Endodermal cell (in vitro differentiated cells): ENCODE data around the gene MTREX. TPM values are rescaled to one million over a fixed set of nuclear protein-coding genes. Genes with fewer than 3 reads are reported as not detected.

Experiments
- DNase-seq: peaks from one replicate; pipeline ENCODE4 v3.0.0-alpha.2; 2017
- H3K27ac ChIP-seq: 2 replicates; pipeline ENCODE4 v1.5.1; 2013; ENCODE audit warnings: mild to moderate bottlenecking, low read depth, low read length, moderate library complexity
- H3K27me3 ChIP-seq: 2 replicates; pipeline ENCODE4 v1.6.1; 2013; ENCODE audit warnings: mild to moderate bottlenecking, low read length, moderate library complexity; ENCODE audit not compliant: insufficient read depth, control insufficient read depth, poor library complexity, severe bottlenecking
- H3K36me3 ChIP-seq: 2 replicates; pipeline ENCODE4 v1.7.0; 2013; ENCODE audit warnings: mild to moderate bottlenecking, low read length, moderate library complexity; ENCODE audit not compliant: control insufficient read depth, insufficient read depth
- H3K4me1 ChIP-seq: one replicate; pipeline ENCODE4 v1.7.0; 2013; ENCODE audit warnings: low read length; ENCODE audit not compliant: control insufficient read depth, insufficient read depth
- H3K4me3 ChIP-seq: 2 replicates; pipeline ENCODE4 v1.5.1; 2013; ENCODE audit warnings: mild to moderate bottlenecking, low read length, moderate library complexity
- H3K9ac ChIP-seq: 2 replicates; pipeline ENCODE4 v1.6.1; 2013; ENCODE audit warnings: mild to moderate bottlenecking, low read length, moderate library complexity; ENCODE audit not compliant: poor library complexity, severe bottlenecking; ENCODE audit errors: extremely low read depth
- H3K9me3 ChIP-seq: 2 replicates; pipeline ENCODE4 v1.6.1; 2013; ENCODE audit warnings: mild to moderate bottlenecking, low read length, moderate library complexity; ENCODE audit not compliant: control insufficient read depth
- H3K27ac Mint-ChIP-seq: 2 replicates; pipeline ENCODE4 v1.8.0; 2020; ENCODE audit warnings: mixed read lengths
- H3K27me3 Mint-ChIP-seq: 2 replicates; pipeline ENCODE4 v1.8.0; 2021; ENCODE audit warnings: mild to moderate bottlenecking, mixed read lengths; ENCODE audit not compliant: insufficient read depth
- H3K36me3 Mint-ChIP-seq: 2 replicates; pipeline ENCODE4 v1.8.0; 2020; ENCODE audit warnings: low read depth, mixed read lengths
- H3K4me1 Mint-ChIP-seq: 2 replicates; pipeline ENCODE4 v1.8.0; 2020; ENCODE audit warnings: mixed read lengths
- H3K4me3 Mint-ChIP-seq: 2 replicates; pipeline ENCODE4 v1.8.0; 2020; ENCODE audit warnings: mild to moderate bottlenecking, moderate library complexity, mixed read lengths
- H3K9me3 Mint-ChIP-seq: 2 replicates; pipeline ENCODE4 v1.8.0; 2020; ENCODE audit warnings: mild to moderate bottlenecking, mixed read lengths
- WGBS, 2 experiments: methylation state at CpG; one replicate each; pipeline versions ENCODE4 v1.1.5 to v1.1.7; 2013; ENCODE audit warnings: missing lambda C conversion rate in 2 of 2, mixed read lengths in 1 of 2; ENCODE audit not compliant: insufficient coverage in 1 of 2, insufficient read length in 1 of 2; 5-methylcytosine and 5-hydroxymethylcytosine counted together
- total RNA-seq, 2 donors: library from RNA; stranded (reverse); fragmentation: NEBNext Ultra II Directional in 1 of 2; extraction: Animal tissue kit (Norgen Biotek cat#: 25700) in 1 of 2; gene quantifications; 2 replicates in 1 of 2; 3 replicates in 1 of 2; pipeline ENCODE4 v1.2.1, GENCODE V29; 2021
- TF ChIP-seq, protein P1 (sequence below): fragments of 200-600 bp; sonication (generic); conservative IDR thresholded peaks from 2 replicates; pipeline ENCODE4 v1.5.0; 2021; ENCODE audit warnings: antibody characterized with exemption, mild to moderate bottlenecking

The MTREX gene
- total RNA-seq, 2 donors from 2014 or later, result 91.0 to 106 TPM

DNA sequence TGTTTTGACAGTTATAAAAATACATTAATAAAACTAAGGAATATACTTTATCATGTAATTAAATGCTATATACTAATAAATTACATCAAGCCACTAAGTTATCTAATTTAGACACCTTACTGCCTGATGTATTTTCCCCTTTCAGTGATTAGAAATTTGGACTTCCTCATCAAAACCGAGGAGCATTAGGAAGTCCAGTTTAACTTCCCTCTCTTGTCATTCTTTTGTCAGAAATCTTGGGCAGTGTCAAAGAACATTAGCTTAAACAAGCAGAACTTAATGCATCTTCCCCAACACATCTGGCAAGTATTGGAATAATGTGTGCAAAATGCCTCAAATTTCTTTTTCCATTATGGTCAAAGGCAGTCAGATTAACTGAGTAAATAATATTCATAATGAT lies 145.4 kb downstream of the MTREX start:
- Histone ChIP-seq H3K27me3 (no peaks in the 10 kb centered on the region), H3K9me3 (no peaks in the 10 kb centered on the region), H3K27ac (no peak overlapping the region), H3K36me3 (peaks cover 79% of the 10 kb centered on the region), H3K4me3 (no peak overlapping the region), H3K4me1 (no peaks in the 10 kb centered on the region), H3K9ac (no peak overlapping the region)
- Mint-ChIP-seq H3K4me3 (no peak overlapping the region), H3K4me1 (peaks cover 12% of the 10 kb centered on the region), H3K27me3 (no peaks in the 10 kb centered on the region), H3K27ac (no peak overlapping the region), H3K9me3 (no peaks in the 10 kb centered on the region), H3K36me3 (peaks cover 69% of the 10 kb centered on the region)
- TF ChIP-seq, protein P1, sequence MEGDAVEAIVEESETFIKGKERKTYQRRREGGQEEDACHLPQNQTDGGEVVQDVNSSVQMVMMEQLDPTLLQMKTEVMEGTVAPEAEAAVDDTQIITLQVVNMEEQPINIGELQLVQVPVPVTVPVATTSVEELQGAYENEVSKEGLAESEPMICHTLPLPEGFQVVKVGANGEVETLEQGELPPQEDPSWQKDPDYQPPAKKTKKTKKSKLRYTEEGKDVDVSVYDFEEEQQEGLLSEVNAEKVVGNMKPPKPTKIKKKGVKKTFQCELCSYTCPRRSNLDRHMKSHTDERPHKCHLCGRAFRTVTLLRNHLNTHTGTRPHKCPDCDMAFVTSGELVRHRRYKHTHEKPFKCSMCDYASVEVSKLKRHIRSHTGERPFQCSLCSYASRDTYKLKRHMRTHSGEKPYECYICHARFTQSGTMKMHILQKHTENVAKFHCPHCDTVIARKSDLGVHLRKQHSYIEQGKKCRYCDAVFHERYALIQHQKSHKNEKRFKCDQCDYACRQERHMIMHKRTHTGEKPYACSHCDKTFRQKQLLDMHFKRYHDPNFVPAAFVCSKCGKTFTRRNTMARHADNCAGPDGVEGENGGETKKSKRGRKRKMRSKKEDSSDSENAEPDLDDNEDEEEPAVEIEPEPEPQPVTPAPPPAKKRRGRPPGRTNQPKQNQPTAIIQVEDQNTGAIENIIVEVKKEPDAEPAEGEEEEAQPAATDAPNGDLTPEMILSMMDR, result no peak
- WGBS, 2 experiments, result 82 to 94% methylated on average over 1 of the region's 1 CpG
- DNase-seq, result no peak

DNA sequence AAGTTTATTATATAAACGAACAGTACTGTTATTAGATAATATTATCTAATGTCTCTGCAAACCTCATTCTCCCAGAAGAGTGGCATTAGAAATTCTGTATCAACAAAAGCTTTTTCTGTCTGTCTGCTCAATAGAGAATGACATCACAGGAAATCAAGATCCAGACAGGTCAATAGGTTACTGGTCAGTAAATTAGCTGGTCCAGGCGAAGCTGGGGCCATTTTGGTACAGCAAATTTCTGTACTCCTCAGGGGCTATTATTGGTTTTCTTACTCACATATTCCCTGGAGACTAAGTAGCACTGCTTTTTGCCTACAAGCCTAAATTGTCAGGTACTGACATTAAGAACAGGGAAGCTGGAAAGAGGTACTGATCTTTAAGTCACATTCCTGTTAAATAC lies 146.5 kb downstream of the MTREX start:
- Mint-ChIP-seq H3K27ac (no peak overlapping the region), H3K4me1 (peaks cover 12% of the 10 kb centered on the region), H3K36me3 (peaks cover 58% of the 10 kb centered on the region), H3K27me3 (no peaks in the 10 kb centered on the region), H3K4me3 (no peak overlapping the region), H3K9me3 (no peaks in the 10 kb centered on the region)
- Histone ChIP-seq H3K27me3 (no peaks in the 10 kb centered on the region), H3K9me3 (no peaks in the 10 kb centered on the region), H3K9ac (no peak overlapping the region), H3K36me3 (peaks cover 80% of the 10 kb centered on the region), H3K27ac (no peak overlapping the region), H3K4me3 (no peak overlapping the region), H3K4me1 (no peaks in the 10 kb centered on the region)
- TF ChIP-seq, protein P1, result no peak
- WGBS, 2 experiments, result 75 to 96% methylated on average over 1 of the region's 2 CpGs
- DNase-seq, result no peak

DNA sequence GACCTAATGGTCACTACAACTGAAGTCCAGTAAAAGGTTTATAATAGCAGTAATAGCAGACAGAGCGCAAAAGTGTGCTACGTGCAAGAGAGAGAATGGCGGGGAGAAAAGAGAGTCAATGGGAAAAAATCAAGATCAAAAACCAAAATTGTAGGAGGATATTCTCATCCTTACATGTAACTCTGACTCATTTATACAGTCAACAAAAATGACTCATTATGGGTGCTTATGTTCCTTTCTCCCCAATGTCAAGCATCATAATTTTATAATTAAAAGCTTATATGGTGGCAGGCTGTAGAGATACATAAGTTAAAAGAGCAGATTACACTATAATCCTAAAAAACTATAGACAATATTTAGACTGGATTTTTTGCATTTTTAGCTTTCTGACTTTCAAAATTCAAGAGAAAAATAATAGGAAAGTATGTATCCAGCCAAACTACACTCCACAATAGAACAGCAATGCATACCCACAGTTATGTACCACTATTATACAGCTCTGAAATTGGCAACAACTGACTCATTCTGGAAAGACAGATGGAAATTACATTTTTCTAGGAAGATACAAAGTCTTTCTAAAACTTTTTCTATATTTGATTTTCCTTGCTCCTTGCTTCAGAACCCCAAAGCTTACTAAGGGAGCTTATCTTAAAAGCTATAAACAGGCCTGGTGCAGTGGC lies 148.6 kb downstream of the MTREX start:
- no peak overlapping the region for H3K27ac Mint-ChIP-seq

More for the DNA sequence above, 148.6 kb downstream of the MTREX start:
- TF ChIP-seq, protein P1, result no peak
- Histone ChIP-seq H3K9me3 (no peaks in the 10 kb centered on the region), H3K27me3 (no peaks in the 10 kb centered on the region), H3K4me3 (no peak overlapping the region), H3K4me1 (no peaks in the 10 kb centered on the region), H3K9ac (no peak overlapping the region), H3K27ac (no peak overlapping the region), H3K36me3 (peaks cover 68% of the 10 kb centered on the region)
- peaks cover 21% of the 10 kb centered on the region for H3K4me1 Mint-ChIP-seq
- H3K36me3 Mint-ChIP-seq, result peaks cover 57% of the 10 kb centered on the region
- H3K4me3 Mint-ChIP-seq, result no peak overlapping the region
- WGBS, 2 experiments, result 98 to 100% methylated on average over 2 to 3 of the region's 3 CpGs
- no peak for DNase-seq
- no peaks in the 10 kb centered on the region for H3K27me3 Mint-ChIP-seq
- no peaks in the 10 kb centered on the region for H3K9me3 Mint-ChIP-seq
